Activated CD4-positive, alpha-beta T cell treated with anti-CD3 and anti-CD28 coated beads, Interleukin-2, Interleukin-4, amounts not matched to agents 100 ng/mL and 50 ng/mL, durations not matched to agents 16 hours and 8 hours (primary cell): ENCODE results near the gene STIM2.
"Not testable (repeated sequence)": the region's sequence is repeated elsewhere in the genome, so short reads cannot be mapped to it uniquely, and the experiment has no call there.

Source experiments
- DNase-seq: peaks from one replicate; pipeline ENCODE4 v3.0.0-alpha.2; 2020; ENCODE audit warnings: low spot score

Gene STIM2

GRCh38 chr4:26953770-26954423 is 93.3 kb downstream of the STIM2 start:
- DNase-seq, result no peak

GRCh38 chr4:26955241-26955640 is 94.6 kb downstream of the STIM2 start:
- DNase-seq, result no peak

DNA sequence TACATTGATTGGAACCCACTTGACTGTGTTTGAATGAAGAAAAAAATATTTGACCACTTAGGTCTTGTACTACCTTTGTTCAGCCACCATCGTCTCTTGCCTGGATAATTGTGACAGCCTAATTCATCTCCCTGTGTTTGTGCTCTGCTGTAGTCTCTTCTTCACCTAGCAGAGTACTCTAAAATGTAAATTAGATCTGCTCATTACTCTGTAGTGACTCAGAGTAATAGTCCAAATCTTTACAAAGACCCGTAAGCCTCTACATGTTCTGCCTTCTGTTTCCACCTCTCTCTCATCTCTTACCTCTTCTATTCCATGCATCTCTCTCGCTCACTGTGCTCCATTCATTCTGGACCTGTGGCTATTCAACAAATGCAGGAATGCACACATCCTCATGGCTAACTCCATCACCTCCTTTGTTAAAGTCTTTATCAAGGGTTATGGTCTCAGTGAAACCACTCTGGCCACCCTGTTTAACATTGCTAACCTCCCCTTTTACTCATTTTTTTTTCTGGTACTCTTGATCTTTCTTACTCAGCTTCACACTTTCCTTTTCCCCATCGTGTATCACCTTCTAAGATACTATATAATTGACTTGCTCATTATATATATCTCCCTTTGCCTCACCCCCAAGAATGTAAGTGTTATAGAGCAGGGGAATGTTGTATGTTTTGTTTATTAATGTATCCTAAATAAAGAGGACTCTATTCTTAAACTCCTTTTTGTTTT is 98.4 kb downstream of the STIM2 start:
- DNase-seq, result peak; percentile 1

GRCh38 chr4:26959654-26960047 is 99.0 kb downstream of the STIM2 start:
- no peak for DNase-seq

DNA sequence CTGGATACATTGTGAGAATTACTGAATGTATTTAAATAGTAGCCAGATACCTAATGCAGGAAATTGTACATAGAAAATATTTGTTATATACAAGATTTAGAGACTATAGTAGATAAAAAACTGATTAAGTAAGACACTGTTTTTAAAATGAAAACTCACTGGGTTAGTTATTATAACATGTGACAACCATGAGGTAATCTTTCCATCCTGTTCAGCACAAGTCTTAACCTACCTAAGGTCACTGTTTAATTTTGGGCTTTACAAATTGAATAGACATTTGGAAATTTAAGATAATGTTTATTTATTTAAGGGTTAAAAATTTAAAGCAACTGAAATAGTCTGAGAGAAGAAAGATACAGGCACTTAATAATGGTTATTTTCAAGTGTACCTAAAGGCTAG is 102.1 kb downstream of the STIM2 start:
- no peak for DNase-seq

- no peak for DNase-seq
Observed at GRCh38 chr4:26964512-26964911, 103.9 kb downstream of the STIM2 start.

DNA sequence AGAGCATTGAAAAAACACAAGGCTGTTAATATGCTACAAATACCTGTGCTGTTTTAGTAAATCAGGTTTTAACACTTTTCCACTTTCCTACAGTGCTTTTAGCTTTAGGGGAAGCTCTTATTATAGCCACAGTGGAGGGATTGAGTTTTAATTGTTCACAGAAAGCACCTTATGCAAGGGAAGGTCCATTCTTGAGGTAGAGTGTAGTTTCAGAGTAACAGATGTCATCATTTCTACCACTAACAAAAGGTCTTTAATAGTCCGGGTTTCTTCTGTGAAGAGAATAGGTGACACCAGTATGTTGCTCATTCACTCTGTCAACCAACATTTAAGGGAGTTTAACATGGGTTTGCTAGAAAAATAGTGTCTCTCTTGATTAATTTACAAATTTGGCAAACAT is 104.4 kb downstream of the STIM2 start:
- no peak for DNase-seq

DNA sequence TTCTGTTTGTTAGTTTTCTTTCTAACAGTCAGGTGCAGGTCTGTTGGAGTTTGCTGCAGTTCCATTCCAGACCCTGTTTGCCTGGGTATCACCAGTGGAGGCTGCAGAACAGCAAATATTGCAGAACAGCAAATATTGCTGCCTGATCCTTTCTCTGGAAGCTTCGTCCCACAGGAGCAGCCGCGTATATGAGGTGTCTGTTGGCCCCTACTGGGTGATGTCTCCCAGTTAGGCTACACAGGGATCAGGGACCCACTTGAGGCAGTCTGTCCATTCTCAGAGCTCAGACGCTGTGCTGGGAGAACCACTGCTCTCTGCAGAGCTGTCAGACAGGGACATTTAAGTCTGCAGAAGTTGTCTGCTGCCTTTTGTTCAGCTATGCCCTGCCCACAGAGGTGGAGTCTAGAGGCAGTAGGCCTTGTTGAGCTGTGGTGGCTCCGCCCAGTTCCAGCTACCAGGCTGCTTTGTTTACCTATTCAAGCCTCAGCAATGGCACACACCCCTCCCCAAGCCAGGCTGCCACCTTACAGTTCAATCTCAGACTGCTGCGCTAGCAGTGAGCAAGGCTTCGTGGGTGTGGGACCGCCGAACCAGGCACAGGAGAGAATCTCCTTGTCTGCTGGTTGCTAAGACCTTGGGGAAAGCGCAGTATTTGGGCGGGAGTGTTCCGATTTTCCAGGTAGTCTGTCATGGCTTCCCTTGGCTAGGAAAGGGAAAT is 115.0 kb downstream of the STIM2 start:
- DNase-seq, result not testable (repeated sequence)

GRCh38 chr4:26978387-26979053 is 117.9 kb downstream of the STIM2 start:
- no peak for DNase-seq

DNA sequence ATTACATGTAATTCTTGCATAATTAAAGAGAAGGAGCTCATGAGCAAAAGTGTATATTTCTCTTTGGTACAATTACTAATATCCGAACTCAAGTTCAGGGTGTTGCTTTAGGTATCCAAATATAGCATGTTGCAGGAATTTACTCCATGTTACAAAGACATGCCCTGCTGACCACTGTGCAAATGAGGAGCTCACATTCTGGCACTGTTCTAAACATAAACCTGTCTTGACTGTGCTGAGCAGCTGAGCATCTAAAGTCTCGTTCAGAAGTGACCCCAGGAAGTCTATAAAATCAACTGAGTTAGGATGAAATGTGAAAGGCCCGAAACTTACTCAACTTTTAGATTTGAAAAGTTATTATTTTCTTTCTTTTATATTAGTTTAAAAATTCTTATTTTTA is 124.3 kb downstream of the STIM2 start:
- no peak for DNase-seq

DNA sequence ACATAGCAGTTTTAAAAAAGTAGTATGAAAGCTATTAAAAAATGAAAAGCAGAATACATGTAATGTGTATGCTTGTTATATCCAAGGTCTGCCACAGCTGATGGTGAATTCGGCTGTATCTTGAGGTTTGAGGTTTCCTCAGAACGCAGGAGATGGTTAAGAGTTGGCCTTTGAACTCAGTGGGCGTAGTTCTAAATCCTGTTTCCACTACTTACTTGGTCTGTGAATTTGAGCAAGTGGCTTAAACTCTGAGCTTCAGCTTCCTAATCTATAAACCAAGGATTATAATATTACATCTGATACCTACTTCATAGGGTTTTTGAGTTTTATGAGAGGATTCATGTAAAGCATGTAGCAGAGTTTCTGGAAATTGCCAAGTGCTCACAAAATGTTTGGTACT is 125.2 kb downstream of the STIM2 start:
- peak; percentile 49 for DNase-seq

DNA sequence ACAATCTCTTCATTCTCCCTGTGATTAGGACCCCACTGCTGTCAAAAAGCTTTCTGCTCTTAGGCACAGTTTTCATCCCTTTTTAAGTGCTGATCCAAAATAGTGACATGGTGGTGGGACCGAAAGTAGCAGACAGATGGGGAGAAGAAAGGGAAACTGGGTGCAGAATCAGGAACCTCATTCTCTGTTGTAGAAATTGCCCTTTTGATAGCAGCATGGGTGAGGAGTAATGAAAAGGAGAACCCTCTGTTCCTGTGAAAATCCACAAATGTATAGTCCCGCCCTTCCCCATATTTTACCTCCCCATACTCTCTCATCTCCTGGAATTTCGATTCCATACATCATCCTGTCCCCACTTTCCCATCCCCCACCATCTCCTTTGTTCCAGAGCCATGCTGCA is 126.5 kb downstream of the STIM2 start:
- DNase-seq, result no peak

- no peak for DNase-seq
Observed at GRCh38 chr4:26991057-26991456, 130.4 kb downstream of the STIM2 start.

DNA sequence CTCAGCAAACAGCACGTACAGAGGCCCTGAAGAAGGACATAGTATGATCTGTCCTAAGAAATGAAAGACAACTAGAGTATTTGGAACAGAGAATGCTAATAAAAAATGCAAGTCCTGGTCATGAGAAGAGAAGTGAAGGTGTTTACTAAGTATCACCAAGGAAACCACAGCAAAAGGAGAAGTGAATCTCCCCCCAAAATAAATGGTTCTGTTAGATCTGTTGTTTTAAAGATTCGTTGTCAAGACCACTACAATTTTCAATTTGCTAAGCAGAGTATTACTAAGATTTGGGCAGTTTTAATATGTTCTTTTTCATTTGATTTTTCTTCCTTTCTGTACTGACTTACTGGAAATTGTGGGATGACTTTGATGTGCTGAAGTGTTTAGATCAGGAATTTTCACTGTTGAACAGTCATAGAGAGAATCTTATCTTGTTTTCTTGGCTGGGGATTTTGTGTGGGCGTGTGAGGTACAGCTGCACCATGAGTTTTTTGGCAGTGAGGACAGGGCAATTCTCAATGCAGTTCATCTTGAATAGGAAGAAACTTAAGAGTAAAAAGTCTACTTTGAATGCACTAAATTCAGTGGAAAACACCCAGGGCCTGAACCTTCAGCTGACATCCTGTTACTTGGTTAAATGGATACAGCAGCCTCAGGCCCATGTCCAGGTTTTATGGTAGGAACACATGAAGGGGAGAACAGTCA is 132.2 kb downstream of the STIM2 start:
- peak; percentile 25 for DNase-seq

GRCh38 chr4:26993539-26993938 is 132.9 kb downstream of the STIM2 start:
- no peak for DNase-seq

GRCh38 chr4:26993967-26994366 is 133.3 kb downstream of the STIM2 start:
- no peak for DNase-seq

DNA sequence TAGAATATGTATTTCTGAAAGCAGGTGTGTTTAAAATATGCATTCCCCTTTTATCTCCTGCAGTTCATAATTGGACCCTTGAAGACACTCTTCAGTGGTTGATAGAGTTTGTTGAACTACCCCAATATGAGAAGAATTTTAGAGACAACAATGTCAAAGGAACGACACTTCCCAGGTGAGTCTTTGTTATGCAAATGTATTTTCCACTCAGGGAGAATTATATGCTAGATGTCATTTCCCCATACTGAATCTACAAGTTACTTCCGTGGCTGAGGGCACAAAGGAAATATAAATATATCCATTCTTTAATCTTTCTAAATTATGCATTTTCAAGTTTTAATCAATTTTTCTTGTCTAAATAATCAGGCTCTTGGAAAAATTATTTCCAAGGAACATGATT is 134.7 kb downstream of the STIM2 start:
- no peak for DNase-seq

DNA sequence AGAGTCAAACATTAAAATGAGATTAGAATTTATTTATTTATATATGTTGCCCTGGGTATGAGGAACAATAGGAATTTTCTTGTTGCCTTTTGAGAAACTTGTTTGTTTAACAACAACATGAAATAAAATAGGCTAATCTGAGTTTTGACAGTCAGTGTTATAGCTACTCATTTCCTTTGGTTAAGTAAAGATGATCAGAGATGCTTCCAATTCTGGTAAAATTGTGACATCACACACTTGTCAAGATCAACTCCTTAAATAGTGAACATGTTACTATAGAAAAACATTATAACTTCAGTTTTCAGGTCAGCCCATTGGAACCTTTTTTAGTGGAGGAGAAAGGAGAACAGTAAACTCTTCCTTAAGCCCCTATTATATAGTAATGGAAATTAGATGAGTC is 136.1 kb downstream of the STIM2 start:
- no peak for DNase-seq

- no peak for DNase-seq
Observed at GRCh38 chr4:26999689-27000088, 139.0 kb downstream of the STIM2 start.

GRCh38 chr4:27000122-27000521 is 139.5 kb downstream of the STIM2 start:
- DNase-seq, result no peak

DNA sequence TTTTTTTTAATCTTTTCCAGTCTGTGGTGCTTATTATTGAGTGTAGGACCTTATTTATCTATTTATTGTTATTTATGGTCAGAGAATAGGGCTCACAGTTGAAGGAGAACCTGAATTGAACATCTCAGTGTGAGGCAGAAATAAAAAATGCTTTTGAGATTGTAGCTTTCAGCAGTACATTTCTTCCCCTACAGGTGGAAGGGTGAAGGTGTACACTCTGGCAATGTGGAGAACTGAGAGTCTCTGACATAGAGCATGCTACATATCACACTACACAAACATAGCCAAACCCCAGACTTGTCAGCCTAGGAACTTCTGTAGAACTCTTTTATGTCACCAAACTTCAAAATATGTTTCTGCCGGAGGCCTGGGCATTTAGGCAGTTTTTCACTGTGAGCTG is 140.2 kb downstream of the STIM2 start:
- DNase-seq, result no peak
